KMS-11 (cell line): Measurements from ENCODE around the gene DHFR.

ENCODE experiments used
- H2AFZ ChIP-seq: fragments of 200-600 bp; sonication (generic); 2 replicates; pipeline ENCODE4 v1.6.1; 2016; ENCODE audit warnings: antibody characterized with exemption, mixed run types, low read depth
- H3K27ac ChIP-seq: fragments of 200-600 bp; sonication (generic); 2 replicates; pipeline ENCODE4 v1.6.1; 2016; ENCODE audit warnings: mild to moderate bottlenecking, mixed run types
- H3K27me3 ChIP-seq: fragments of 200-600 bp; sonication (generic); 2 replicates; pipeline ENCODE4 v1.6.1; 2017; ENCODE audit warnings: mild to moderate bottlenecking, low read depth, mixed run types, moderate library complexity; ENCODE audit not compliant: insufficient read depth
- H3K36me3 ChIP-seq: fragments of 200-600 bp; sonication (generic); 2 replicates; pipeline ENCODE4 v1.6.1; 2017; ENCODE audit warnings: mild to moderate bottlenecking, mixed run types; ENCODE audit not compliant: insufficient read depth
- H3K4me1 ChIP-seq: fragments of 200-600 bp; sonication (generic); 2 replicates; pipeline ENCODE4 v1.6.1; 2016; ENCODE audit warnings: mild to moderate bottlenecking, low read depth, mixed run types; ENCODE audit not compliant: poor library complexity, severe bottlenecking
- H3K4me2 ChIP-seq: fragments of 200-600 bp; sonication (generic); 2 replicates; pipeline ENCODE4 v1.7.0; 2016; ENCODE audit warnings: mild to moderate bottlenecking, mixed run types
- H3K4me3 ChIP-seq: fragments of 200-600 bp; sonication (generic); IDR thresholded peaks from 2 replicates; pipeline ENCODE4 v1.6.1; 2017; ENCODE audit warnings: low read depth, low read length, mixed read lengths; ENCODE audit not compliant: insufficient read depth
- H3K79me2 ChIP-seq: fragments of 200-600 bp; sonication (generic); 2 replicates; pipeline ENCODE4 v1.6.1; 2016; ENCODE audit warnings: low read depth, mixed run types; ENCODE audit not compliant: insufficient read depth
- H3K9ac ChIP-seq: fragments of 200-600 bp; sonication (generic); 2 replicates; pipeline ENCODE4 v1.6.1; 2016; ENCODE audit warnings: mild to moderate bottlenecking, mixed run types
- H4K20me1 ChIP-seq: fragments of 200-600 bp; sonication (generic); 2 replicates; pipeline ENCODE4 v1.6.1; 2016; ENCODE audit warnings: mild to moderate bottlenecking, mixed run types; ENCODE audit not compliant: insufficient read depth
- TF ChIP-seq, protein P1 (sequence below): fragments of 200-600 bp; sonication (generic); conservative IDR thresholded peaks from 2 replicates; pipeline ENCODE4 v1.6.1; 2017; ENCODE audit warnings: low read depth, mild to moderate bottlenecking, antibody characterized with exemption, low read length, moderate library complexity, mixed read lengths

Gene DHFR

DNA sequence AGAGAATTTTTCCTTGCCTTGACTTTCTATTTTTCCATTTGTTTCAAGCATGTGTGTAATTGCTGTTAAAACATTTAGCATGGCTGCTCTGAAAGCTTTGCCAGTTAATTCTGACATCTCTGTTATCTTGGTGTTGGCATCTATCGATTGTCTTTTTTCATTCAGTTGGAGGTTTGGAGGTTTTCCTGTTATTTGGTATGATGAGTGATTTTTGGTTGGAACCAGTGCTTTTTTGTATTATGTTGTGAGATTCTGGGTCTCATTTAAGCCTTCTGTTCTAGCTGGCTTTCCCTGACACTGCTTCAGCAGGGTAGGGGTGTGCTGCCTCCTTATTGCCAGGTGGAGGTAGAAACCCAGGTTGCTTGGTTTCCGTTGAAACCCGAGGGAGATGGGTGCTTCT lies 40.9 kb upstream of the DHFR start:
- no peak overlapping the region for H3K4me3 ChIP-seq
- no peaks in the 10 kb centered on the region for H3K4me1 ChIP-seq
- no peak overlapping the region for H3K9ac ChIP-seq
- H3K79me2 ChIP-seq, result no peaks in the 10 kb centered on the region
- no peaks in the 10 kb centered on the region for H3K27me3 ChIP-seq
- no peak overlapping the region for H3K4me2 ChIP-seq
- TF ChIP-seq, protein P1, sequence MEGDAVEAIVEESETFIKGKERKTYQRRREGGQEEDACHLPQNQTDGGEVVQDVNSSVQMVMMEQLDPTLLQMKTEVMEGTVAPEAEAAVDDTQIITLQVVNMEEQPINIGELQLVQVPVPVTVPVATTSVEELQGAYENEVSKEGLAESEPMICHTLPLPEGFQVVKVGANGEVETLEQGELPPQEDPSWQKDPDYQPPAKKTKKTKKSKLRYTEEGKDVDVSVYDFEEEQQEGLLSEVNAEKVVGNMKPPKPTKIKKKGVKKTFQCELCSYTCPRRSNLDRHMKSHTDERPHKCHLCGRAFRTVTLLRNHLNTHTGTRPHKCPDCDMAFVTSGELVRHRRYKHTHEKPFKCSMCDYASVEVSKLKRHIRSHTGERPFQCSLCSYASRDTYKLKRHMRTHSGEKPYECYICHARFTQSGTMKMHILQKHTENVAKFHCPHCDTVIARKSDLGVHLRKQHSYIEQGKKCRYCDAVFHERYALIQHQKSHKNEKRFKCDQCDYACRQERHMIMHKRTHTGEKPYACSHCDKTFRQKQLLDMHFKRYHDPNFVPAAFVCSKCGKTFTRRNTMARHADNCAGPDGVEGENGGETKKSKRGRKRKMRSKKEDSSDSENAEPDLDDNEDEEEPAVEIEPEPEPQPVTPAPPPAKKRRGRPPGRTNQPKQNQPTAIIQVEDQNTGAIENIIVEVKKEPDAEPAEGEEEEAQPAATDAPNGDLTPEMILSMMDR, result no peak
- no peaks in the 10 kb centered on the region; the same call in 1 of the 2 replicates for H3K36me3 ChIP-seq
- no peak overlapping the region for H3K27ac ChIP-seq
- no peak overlapping the region for H2AFZ ChIP-seq
- H4K20me1 ChIP-seq, result no peaks in the 10 kb centered on the region

DNA sequence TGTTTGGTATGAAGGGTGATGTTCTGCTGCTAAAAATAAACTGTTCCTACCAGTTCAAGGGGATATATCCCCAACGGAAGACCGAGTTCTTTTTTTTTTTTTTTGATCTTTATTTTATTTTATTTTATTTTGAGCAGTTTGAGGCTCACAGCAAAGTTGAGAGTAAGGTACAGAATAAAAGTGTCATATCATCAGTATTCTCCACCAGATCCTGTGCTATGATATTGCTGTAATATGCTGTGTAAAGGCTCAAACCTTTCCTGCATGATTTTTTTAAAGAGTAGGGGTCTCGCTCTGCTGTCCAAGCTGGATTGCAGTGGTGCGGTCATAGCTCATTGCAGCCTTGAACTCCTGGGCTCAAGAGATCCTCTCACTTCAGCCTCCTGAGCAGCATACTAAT lies 34.8 kb upstream of the DHFR start:
- no peak overlapping the region for H2AFZ ChIP-seq
- H3K9ac ChIP-seq, result no peak overlapping the region
- TF ChIP-seq, protein P1, result no peak
- no peaks in the 10 kb centered on the region for H3K27me3 ChIP-seq
- peaks cover 4% of the 10 kb centered on the region; the same call in 1 of the 2 replicates for H4K20me1 ChIP-seq
- H3K79me2 ChIP-seq, result no peaks in the 10 kb centered on the region
- no peak overlapping the region for H3K4me3 ChIP-seq
- H3K36me3 ChIP-seq, result no peaks in the 10 kb centered on the region; the same call in 1 of the 2 replicates
- H3K4me2 ChIP-seq, result no peak overlapping the region
- H3K27ac ChIP-seq, result no peak overlapping the region
- no peaks in the 10 kb centered on the region for H3K4me1 ChIP-seq

DNA sequence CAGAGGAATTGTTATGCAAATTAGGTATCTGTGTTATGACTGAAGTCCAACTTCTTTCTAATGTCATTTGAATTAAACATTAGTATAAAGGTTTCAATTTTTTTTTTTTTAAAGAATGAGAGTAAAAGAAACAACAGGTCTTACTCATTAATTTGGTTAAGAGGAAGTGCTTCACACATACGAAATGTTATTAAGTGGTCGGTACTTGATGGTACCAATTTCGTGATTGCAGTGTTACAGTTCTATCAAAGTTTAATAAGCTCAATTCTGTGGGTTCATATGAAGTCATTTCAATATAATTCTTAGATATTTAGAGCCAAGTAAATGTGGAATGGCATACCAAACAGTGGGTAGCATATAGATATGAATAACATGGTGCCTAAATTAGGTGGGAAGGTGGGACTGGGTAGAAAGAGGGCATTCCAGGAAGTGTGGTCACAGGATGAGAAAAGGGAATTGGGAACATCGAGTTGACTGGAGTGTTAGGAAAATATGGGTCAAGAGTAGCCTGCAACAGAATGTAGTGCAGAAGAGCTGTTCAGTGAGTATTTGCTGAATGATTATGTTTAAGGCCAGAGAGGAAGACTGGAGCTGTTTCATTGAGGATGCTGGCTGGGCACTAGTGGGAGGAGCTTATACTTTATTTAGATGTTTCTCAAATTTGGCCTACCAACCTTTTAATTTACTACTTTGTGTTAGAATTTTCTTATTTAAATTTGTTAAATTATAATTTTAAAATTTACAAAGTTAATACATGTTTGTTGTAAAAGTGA lies 34.1 kb upstream of the DHFR start:
- peaks cover 4% of the 10 kb centered on the region; the same call in 1 of the 2 replicates for H4K20me1 ChIP-seq
- no peak overlapping the region for H3K9ac ChIP-seq
- no peak overlapping the region for H3K27ac ChIP-seq
- TF ChIP-seq, protein P1, result no peak
- H3K79me2 ChIP-seq, result no peaks in the 10 kb centered on the region
- H3K27me3 ChIP-seq, result no peaks in the 10 kb centered on the region
- H3K4me1 ChIP-seq, result no peaks in the 10 kb centered on the region
- H3K36me3 ChIP-seq, result no peaks in the 10 kb centered on the region; the same call in 1 of the 2 replicates
- no peak overlapping the region for H3K4me2 ChIP-seq
- H3K4me3 ChIP-seq, result no peak overlapping the region
- H2AFZ ChIP-seq, result no peak overlapping the region

DNA sequence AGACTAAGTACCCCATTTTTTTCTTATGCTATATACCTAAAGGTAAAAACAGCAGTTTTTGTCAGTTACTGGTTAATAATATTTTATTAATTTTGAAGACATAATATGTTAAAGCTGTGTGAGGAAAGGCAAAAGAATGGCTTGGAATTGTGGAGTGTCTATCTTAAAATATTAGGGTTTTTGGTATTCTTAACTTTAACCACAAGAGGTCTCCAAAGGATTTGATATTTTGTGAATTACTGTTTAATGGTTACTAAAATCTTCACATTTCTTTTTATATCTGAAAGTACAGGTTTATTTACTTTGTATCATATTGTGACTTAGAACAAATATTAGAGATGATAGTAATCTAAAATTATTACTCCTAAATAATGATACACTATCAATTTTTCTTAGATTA lies 32.0 kb upstream of the DHFR start:
- Histone ChIP-seq H4K20me1 (peaks cover 4% of the 10 kb centered on the region; the same call in 1 of the 2 replicates), H3K27ac (no peak overlapping the region), H3K4me3 (no peak overlapping the region), H3K4me2 (no peak overlapping the region), H3K4me1 (no peaks in the 10 kb centered on the region), H3K9ac (no peak overlapping the region), H2AFZ (no peak overlapping the region), H3K27me3 (no peaks in the 10 kb centered on the region), H3K36me3 (no peaks in the 10 kb centered on the region; the same call in 1 of the 2 replicates), H3K79me2 (no peaks in the 10 kb centered on the region)
- TF ChIP-seq, protein P1, result no peak; the same call in 1 of the 2 replicates
